Smooth muscle cell (in vitro differentiated cells): ENCODE results near the gene AHSP. TPM values are rescaled to one million over a fixed set of nuclear protein-coding genes. Genes with fewer than 3 reads are reported as not detected.

Experiments used
- DNase-seq: peaks from one replicate; lab custom pipeline; 2025; ENCODE audit not compliant: unreplicated experiment; lab: John Stamatoyannopoulos, UW
- H2AFZ ChIP-seq: fragments of 200-600 bp; sonication (generic); 2 replicates; pipeline ENCODE4 v1.6.0; 2016; ENCODE audit warnings: antibody characterized with exemption, low read depth, mild to moderate bottlenecking
- H3F3A ChIP-seq: fragments of 200-600 bp; sonication (generic); 2 replicates; pipeline ENCODE4 v1.6.0; 2017; ENCODE audit warnings: antibody characterized with exemption, low read depth
- H3K27ac ChIP-seq: fragments of 200-600 bp; sonication (generic); 2 replicates; pipeline ENCODE4 v1.5.1; 2016; ENCODE audit warnings: low read depth, mild to moderate bottlenecking
- H3K27me3 ChIP-seq: fragments of 200-600 bp; sonication (generic); 2 replicates; pipeline ENCODE4 v1.6.1; 2016; ENCODE audit warnings: low read depth, mild to moderate bottlenecking
- H3K36me3 ChIP-seq: fragments of 200-600 bp; sonication (generic); 2 replicates; pipeline ENCODE4 v1.5.1; 2016; ENCODE audit warnings: low read depth
- H3K4me1 ChIP-seq: fragments of 200-600 bp; sonication (generic); 2 replicates; pipeline ENCODE4 v1.5.1; 2016; ENCODE audit warnings: low read depth
- H3K4me2 ChIP-seq: fragments of 200-600 bp; sonication (generic); 2 replicates; pipeline ENCODE4 v1.6.0; 2016; ENCODE audit warnings: mild to moderate bottlenecking
- H3K4me3 ChIP-seq: fragments of 200-600 bp; sonication (generic); 2 replicates; pipeline ENCODE4 v1.5.1; 2016; ENCODE audit warnings: mild to moderate bottlenecking
- H3K79me2 ChIP-seq: fragments of 200-600 bp; sonication (generic); 2 replicates; pipeline ENCODE4 v1.6.0; 2016; ENCODE audit warnings: low read depth, mild to moderate bottlenecking
- H3K9ac ChIP-seq: fragments of 200-600 bp; sonication (generic); 2 replicates; pipeline ENCODE4 v1.6.0; 2016; ENCODE audit warnings: low read depth
- H3K9me3 ChIP-seq: fragments of 200-600 bp; sonication (generic); replicated peaks from 2 replicates; pipeline ENCODE4 v1.5.1; 2016; ENCODE audit warnings: low read depth
- H4K20me1 ChIP-seq: fragments of 200-600 bp; sonication (generic); 2 replicates; pipeline ENCODE4 v1.6.0; 2016; ENCODE audit warnings: low read depth
- CTCF ChIP-seq: fragments of 200-600 bp; sonication (generic); IDR thresholded peaks from 2 replicates; pipeline ENCODE4 v1.5.1; 2017; ENCODE audit warnings: borderline replicate concordance, mild to moderate bottlenecking, antibody characterized with exemption; ENCODE audit not compliant: insufficient read depth, poor library complexity, severe bottlenecking
- WGBS: methylation state at CpG from one replicate; pipeline ENCODE4 v1.1.7; 2016; ENCODE audit warnings: low lambda C conversion rate; 5-methylcytosine and 5-hydroxymethylcytosine counted together
- polyA plus RNA-seq: library from polyadenylated mRNA; unstranded; fragments of >200 nt; fragmentation: Nextera tagmentation; extraction: Ambion mirVana; gene quantifications from 2 replicates; pipeline ENCODE4 v1.2.1, GENCODE V29; 2016
- total RNA-seq: library from RNA; depleted of rRNA; stranded (reverse); fragments of >200 nt; gene quantifications from 2 replicates; pipeline ENCODE4 v1.2.3, GENCODE V29; 2014

Gene AHSP
- total and polyA plus RNA-seq, 2 experiments from 2014 or later: not detected

GRCh38 chr16:31505483-31505882, 22.2 kb upstream of the AHSP start:
- Histone ChIP-seq H3K27me3 (no peaks in the 10 kb centered on the region), H4K20me1 (peaks cover 18% of the 10 kb centered on the region), H3K27ac (no peak overlapping the region), H3K4me1 (peaks cover 15% of the 10 kb centered on the region), H2AFZ (no peak overlapping the region), H3K9me3 (no peaks in the 10 kb centered on the region), H3K36me3 (no peaks in the 10 kb centered on the region), H3F3A (no peaks in the 10 kb centered on the region), H3K4me2 (no peak overlapping the region), H3K9ac (no peak overlapping the region), H3K4me3 (no peak overlapping the region), H3K79me2 (peaks cover 26% of the 10 kb centered on the region)
- no peak for TF ChIP-seq CTCF
- 88% methylated on average over 4 of the region's 4 CpGs for WGBS
- DNase-seq: no peak

GRCh38 chr16:31507617-31507928, 20.1 kb upstream of the AHSP start:
- Histone ChIP-seq H3K36me3 (no peaks in the 10 kb centered on the region), H4K20me1 (no peaks in the 10 kb centered on the region), H3K9me3 (no peaks in the 10 kb centered on the region), H2AFZ (peak overlapping the region; percentile 91), H3K79me2 (peaks cover 26% of the 10 kb centered on the region), H3K4me1 (peaks cover 15% of the 10 kb centered on the region), H3K4me2 (peak overlapping the region; percentile 99), H3K27ac (peak overlapping the region; percentile 89), H3F3A (no peaks in the 10 kb centered on the region), H3K9ac (peak overlapping the region; percentile 98), H3K27me3 (no peaks in the 10 kb centered on the region), H3K4me3 (peak overlapping the region; percentile 99)
- 1% methylated on average over 12 of the region's 12 CpGs for whole genome bisulfite sequencing
- no peak for DNase-seq
- no peak for TF ChIP-seq CTCF

GRCh38 chr16:31507929-31508705, 19.6 kb upstream of the AHSP start, which contains the start of gene RUSF1:
Gene RUSF1, minus strand, starts transcription at chr16:31508391. Its CDS starts 18 bp downstream, at chr16:31508373.
- H2AFZ ChIP-seq: peak within 1 kb of the TSS; percentile 91
- DNase-seq: peak; percentile 55
- no peaks in the 10 kb centered on the region for H3K9me3 ChIP-seq
- peak within 1 kb of the TSS; percentile 98 for H3K9ac ChIP-seq
- no peaks in the 10 kb centered on the region for H4K20me1 ChIP-seq
- no peak for TF ChIP-seq CTCF
- WGBS: under 1% methylated on average over 58 of the region's 65 CpGs
- no peaks in the 10 kb centered on the region for H3K36me3 ChIP-seq
- H3K27ac ChIP-seq: peak within 1 kb of the TSS; percentile 89
- H3K27me3 ChIP-seq: no peaks in the 10 kb centered on the region
- H3K4me3 ChIP-seq: peak within 1 kb of the TSS; percentile 99
- H3K79me2 ChIP-seq: peaks cover 26% of the 10 kb centered on the region
- H3K4me2 ChIP-seq: peak within 1 kb of the TSS; percentile 99
- peaks cover 15% of the 10 kb centered on the region for H3K4me1 ChIP-seq
- H3F3A ChIP-seq: no peaks in the 10 kb centered on the region

- Histone ChIP-seq H3K9ac (peak overlapping the region; percentile 98), H2AFZ (peak overlapping the region; percentile 91), H3K79me2 (peaks cover 26% of the 10 kb centered on the region), H3K4me2 (peak overlapping the region; percentile 99), H3K27ac (peak overlapping the region; percentile 89), H3K27me3 (no peaks in the 10 kb centered on the region), H3K9me3 (no peaks in the 10 kb centered on the region), H4K20me1 (no peaks in the 10 kb centered on the region), H3F3A (no peaks in the 10 kb centered on the region), H3K4me1 (peaks cover 15% of the 10 kb centered on the region), H3K4me3 (peak overlapping the region; percentile 99), H3K36me3 (no peaks in the 10 kb centered on the region)
- TF ChIP-seq CTCF: no peak
- WGBS: 52% methylated on average over 6 of the region's 6 CpGs
- no peak for DNase-seq
Measured at GRCh38 chr16:31508706-31509195, 18.9 kb upstream of the AHSP start.
